Uterus (tissue), 2 donors: Measurements from ENCODE around the gene TARDBP.

Source experiments
- POLR2A ChIP-seq, 2 donors: fragments of 450-650 bp; IDR thresholded peaks; one replicate each; pipeline ENCODE4 v1.6.1; 2016; ENCODE audit warnings: antibody characterized with exemption in 2 of 2, mild to moderate bottlenecking in 1 of 2, moderate library complexity in 1 of 2
- TF ChIP-seq, protein P1 (sequence below), 4 experiments: fragments of 200-600 bp in 2 of 4; fragments of 450-650 bp in 2 of 4; sonication (generic) in 2 of 4; IDR thresholded peaks; one replicate each; pipeline ENCODE4 v1.5.1; 2016 to 2019; ENCODE audit warnings: antibody characterized with exemption in 4 of 4, mild to moderate bottlenecking in 2 of 4, moderate library complexity in 1 of 4

DNA sequence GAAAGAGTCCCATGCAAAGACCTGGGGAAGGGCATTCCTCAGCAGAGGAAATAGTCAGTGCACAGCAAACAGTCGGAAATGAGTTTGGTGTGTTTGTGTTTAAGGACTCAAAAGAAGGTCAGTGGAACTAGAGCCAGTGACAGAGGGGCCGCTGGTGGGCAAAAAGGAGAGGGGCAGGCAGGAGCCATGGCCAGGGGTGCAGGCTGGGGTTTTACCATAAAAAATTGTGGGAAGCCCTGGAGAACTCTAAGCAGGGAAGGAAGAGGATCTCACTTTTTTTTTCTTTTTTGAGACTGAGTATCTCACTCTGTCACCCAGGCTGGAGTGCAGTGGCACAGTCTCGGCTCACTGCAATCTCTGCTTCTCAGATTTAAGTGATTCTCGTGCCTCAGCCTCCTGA, 33.7 kb upstream of the TARDBP start:
- TF ChIP-seq, protein P1, sequence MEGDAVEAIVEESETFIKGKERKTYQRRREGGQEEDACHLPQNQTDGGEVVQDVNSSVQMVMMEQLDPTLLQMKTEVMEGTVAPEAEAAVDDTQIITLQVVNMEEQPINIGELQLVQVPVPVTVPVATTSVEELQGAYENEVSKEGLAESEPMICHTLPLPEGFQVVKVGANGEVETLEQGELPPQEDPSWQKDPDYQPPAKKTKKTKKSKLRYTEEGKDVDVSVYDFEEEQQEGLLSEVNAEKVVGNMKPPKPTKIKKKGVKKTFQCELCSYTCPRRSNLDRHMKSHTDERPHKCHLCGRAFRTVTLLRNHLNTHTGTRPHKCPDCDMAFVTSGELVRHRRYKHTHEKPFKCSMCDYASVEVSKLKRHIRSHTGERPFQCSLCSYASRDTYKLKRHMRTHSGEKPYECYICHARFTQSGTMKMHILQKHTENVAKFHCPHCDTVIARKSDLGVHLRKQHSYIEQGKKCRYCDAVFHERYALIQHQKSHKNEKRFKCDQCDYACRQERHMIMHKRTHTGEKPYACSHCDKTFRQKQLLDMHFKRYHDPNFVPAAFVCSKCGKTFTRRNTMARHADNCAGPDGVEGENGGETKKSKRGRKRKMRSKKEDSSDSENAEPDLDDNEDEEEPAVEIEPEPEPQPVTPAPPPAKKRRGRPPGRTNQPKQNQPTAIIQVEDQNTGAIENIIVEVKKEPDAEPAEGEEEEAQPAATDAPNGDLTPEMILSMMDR (IDR thresholded peaks at IDR 0.05), result no peak
- TF ChIP-seq POLR2A (IDR thresholded peaks at IDR 0.05), result no peak
